Mucosa of descending colon (tissue), 3 donors: Measurements from ENCODE around the gene LMO1. TPM values are rescaled to one million over a fixed set of nuclear protein-coding genes. Genes with fewer than 3 reads are reported as not detected.
A peak's percentile ranks its signal among the peaks of the same experiment; 100 is the strongest.

Experiments
- ATAC-seq: fragments of 200-7000 bp; cut with Tn5 transposase; one replicate; pipeline ENCODE4 v1.9.1; 2020; ENCODE audit warnings: mild to moderate bottlenecking, moderate library complexity
- DNase-seq, 3 donors: peaks; one replicate each; pipeline ENCODE4 v3.0.0-alpha.2; 2020
- H3K36me3 ChIP-seq: fragments of 200-600 bp; one replicate; pipeline ENCODE4 v1.8.0; 2021; ENCODE audit warnings: low read depth, mild to moderate bottlenecking
- H3K4me1 ChIP-seq: fragments of 200-600 bp; one replicate; pipeline ENCODE4 v1.8.0; 2021; ENCODE audit warnings: low read depth, mild to moderate bottlenecking
- H3K4me3 ChIP-seq: fragments of 200-600 bp; one replicate; pipeline ENCODE4 v1.8.0; 2021; ENCODE audit warnings: mild to moderate bottlenecking
- H3K9me3 ChIP-seq: fragments of 200-600 bp; one replicate; pipeline ENCODE4 v1.8.0; 2021; ENCODE audit warnings: mild to moderate bottlenecking
- intact Hi-C, 2 donors: fragments of 100-400 bp; cut with DNase I in 1 of 2; cut with micrococcal nuclease in 1 of 2; formaldehyde crosslinking; loops; one replicate each; pipeline versions ENCODE4 v1.11.0 to v1.11.1; 2022; cut with DNase I, micrococcal nuclease
- total RNA-seq, 3 donors: library from RNA; stranded (reverse); fragmentation: NEBNext Ultra II Directional in 2 of 3; extraction: Animal tissue kit (Norgen Biotek cat#: 25700) in 2 of 3; gene quantifications; one replicate each; pipeline versions ENCODE4 v1.2.1 to v1.2.4, GENCODE V29; 2021 to 2023
- TF ChIP-seq, protein P1 (sequence below): fragments of 200-600 bp; IDR thresholded peaks from one replicate; pipeline ENCODE4 v1.8.0; 2022; ENCODE audit warnings: antibody characterized with exemption, mild to moderate bottlenecking
- donor health status: DM: no; HTN: no; CAD: no; lungs with moderate emphysema.
- donor health status: DM: no; HTN: no; CAD: no.
- donor health status: DM: no; HTN: yes; CAD: no.

LMO1 gene
- total RNA-seq, 3 donors from 2014 or later, result 0.70 TPM; not detected in 2

DNA sequence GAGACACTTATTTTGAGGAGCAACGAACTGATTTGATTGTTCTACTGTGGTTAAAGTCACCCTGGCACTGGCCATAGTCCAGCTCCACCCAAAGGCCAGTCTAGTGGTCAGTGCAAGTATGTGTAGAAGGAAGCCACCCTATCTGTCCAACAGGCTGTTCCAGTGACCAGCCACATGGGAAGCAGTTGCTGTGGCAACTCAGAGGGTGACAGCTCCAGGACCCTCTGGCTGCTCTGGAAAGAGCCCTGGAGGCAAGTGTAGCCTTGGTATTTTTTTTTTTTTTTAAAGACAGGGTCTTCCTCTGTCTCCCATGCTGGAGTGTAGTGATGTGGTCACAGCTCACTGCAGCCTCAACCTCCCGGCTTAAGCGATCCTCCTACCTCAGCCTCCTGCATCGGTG, 27.8 kb downstream of the LMO1 start:
- DNase-seq (no peak), ATAC-seq (no peak)
- TF ChIP-seq, protein P1, sequence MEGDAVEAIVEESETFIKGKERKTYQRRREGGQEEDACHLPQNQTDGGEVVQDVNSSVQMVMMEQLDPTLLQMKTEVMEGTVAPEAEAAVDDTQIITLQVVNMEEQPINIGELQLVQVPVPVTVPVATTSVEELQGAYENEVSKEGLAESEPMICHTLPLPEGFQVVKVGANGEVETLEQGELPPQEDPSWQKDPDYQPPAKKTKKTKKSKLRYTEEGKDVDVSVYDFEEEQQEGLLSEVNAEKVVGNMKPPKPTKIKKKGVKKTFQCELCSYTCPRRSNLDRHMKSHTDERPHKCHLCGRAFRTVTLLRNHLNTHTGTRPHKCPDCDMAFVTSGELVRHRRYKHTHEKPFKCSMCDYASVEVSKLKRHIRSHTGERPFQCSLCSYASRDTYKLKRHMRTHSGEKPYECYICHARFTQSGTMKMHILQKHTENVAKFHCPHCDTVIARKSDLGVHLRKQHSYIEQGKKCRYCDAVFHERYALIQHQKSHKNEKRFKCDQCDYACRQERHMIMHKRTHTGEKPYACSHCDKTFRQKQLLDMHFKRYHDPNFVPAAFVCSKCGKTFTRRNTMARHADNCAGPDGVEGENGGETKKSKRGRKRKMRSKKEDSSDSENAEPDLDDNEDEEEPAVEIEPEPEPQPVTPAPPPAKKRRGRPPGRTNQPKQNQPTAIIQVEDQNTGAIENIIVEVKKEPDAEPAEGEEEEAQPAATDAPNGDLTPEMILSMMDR, result no peak
- Histone ChIP-seq H3K4me3 (no peak overlapping the region), H3K9me3 (no peaks in the 10 kb centered on the region), H3K36me3 (no peaks in the 10 kb centered on the region), H3K4me1 (no peaks in the 10 kb centered on the region)
- intact Hi-C loops, result no loop called here

DNA sequence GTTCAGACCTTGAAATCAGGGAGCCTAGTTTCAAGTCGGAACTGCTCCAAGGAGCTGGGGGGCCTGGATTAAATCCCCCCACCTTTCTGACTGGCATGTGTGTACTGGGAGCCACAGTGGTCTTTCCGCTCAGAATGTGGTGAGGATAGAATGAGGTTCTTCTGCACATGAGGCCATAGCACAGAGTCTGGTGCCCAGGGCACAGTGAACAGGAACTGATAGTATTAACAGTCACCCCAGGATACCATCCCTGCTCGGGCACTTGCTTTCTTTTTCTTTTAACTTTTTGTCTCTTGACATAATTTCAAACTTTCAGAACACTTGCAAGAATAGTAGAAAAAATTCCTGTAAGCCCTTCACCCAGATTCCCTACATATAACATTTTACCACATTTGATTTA, 28.8 kb downstream of the LMO1 start:
- TF ChIP-seq, protein P1, result no peak
- Histone ChIP-seq H3K36me3 (no peaks in the 10 kb centered on the region), H3K4me1 (no peaks in the 10 kb centered on the region), H3K4me3 (no peak overlapping the region), H3K9me3 (no peaks in the 10 kb centered on the region)
- intact Hi-C loops, result no loop called here
- ATAC-seq, result no peak
- DNase-seq, result no peak

GRCh38 chr11:8234425-8234821, 29.3 kb downstream of the LMO1 start:
- no peaks in the 10 kb centered on the region for H3K9me3 ChIP-seq
- ATAC-seq, result peak; percentile 21
- TF ChIP-seq, protein P1, result no peak
- no peaks in the 10 kb centered on the region for H3K4me1 ChIP-seq
- intact Hi-C loops, result no loop called here
- no peaks in the 10 kb centered on the region for H3K36me3 ChIP-seq
- DNase-seq, result no peak
- H3K4me3 ChIP-seq, result no peak overlapping the region

- Histone ChIP-seq H3K9me3 (no peaks in the 10 kb centered on the region), H3K36me3 (no peaks in the 10 kb centered on the region), H3K4me1 (no peaks in the 10 kb centered on the region), H3K4me3 (no peak overlapping the region)
- TF ChIP-seq, protein P1, result no peak
- DNase-seq, result no peak
- no peak for ATAC-seq
- intact Hi-C loops, result no loop called here
These were observed 29.8 kb downstream of the LMO1 start for GRCh38 chr11:8233691-8234424.

DNA sequence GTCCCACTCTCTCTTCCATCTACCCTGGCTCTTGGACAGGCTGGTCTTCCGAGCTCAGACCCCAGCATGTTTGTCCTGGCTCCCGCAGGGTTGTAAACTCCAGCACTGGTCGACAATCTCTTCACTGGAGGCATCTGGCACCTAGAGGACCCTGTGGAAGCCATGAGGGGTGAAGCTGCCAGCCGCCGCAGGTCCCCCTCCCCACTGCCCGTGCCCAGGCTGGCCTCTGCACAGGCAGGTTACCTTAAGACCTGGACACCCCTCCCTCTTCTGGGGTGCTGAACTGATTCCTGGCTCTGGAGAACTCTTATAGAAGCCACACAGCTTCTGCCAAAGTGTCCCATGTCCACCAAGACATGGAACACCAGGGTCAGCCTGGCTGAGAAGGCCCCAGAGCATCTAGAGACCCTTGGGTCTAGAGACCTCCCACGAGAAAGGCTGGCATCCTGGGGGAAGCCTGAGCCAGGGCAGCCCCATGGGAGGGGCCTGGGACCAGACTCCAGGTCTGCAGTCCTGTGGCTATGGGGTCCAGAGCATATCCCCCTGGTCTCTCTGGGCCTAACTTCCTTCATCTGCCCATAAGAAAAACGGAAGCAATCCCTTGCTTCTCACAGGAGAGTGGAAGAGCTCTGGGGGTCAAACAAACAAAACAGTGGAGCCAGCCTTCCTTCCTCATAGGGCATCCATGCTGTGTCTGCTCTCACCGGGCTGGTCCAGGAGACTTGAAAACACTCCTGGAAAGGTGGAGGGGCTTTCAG, 30.6 kb downstream of the LMO1 start:
- Histone ChIP-seq H3K4me1 (no peaks in the 10 kb centered on the region), H3K9me3 (no peaks in the 10 kb centered on the region), H3K4me3 (no peak overlapping the region), H3K36me3 (no peaks in the 10 kb centered on the region)
- no peak for ATAC-seq
- intact Hi-C loops, result no loop called here
- no peak for DNase-seq
- TF ChIP-seq, protein P1, result no peak
